ENCODE data around the gene CCDC186.
"Not testable (repeated sequence)": the region's sequence is repeated elsewhere in the genome, so short reads cannot be mapped to it uniquely, and the experiment has no call there.

The CCDC186 gene

DNA sequence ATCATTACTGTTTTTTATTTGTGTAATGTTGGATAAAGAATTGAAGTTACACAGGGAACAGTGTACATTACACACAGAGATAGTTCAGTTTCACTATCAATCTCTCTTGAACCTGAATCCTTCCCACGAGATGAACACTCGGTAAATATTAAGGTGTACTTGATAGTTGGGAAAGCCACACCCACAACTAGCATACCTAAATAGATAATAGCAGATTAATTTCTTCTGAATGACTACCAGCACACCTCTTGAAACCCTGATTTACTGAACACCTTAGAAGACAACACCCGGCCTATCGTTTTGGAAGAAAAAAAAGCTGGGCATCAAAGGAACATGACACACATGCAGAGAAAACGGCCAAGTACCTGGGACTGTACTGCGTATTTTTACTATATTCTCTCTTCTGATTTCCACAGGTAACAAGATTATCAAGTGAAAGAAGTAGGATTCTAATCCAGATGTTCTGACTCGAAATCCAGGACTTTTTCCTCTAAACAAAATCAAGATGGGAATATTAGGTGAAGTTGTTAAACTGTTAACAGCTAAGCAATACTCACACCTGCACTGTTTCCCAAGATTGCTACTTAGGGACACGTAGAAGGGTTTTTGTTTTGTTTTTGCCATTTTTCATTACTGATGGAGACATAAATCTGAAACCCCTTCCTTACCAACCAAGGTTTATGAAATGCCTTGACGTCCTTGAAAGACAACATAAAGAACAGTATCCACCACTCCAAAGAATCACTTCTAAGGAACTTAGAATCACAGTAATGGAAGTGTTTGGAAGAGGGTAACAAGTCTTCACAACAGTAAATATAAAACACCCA lies 1.0 kb downstream of the CCDC186 start:
- no peak for DNase-seq

DNA sequence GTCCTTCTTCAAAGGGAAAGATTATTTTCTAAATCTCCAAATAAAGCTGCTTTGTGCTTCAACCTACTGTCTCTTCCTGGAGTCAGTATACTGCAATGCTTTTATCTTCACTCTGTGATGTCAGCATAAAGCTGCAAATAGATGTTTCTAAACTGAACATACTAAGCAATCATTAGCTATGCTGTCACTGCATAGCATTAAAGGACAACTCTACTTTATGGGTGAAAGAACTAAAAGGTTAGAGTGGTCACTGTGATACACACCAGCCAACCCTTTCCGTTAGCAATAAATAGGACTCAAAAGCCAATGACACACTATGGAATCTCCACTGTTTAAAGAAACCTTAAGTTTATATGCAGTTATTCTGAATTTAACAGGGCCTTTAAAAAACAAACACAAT lies 1.8 kb downstream of the CCDC186 start:
- DNase-seq, result no peak

DNA sequence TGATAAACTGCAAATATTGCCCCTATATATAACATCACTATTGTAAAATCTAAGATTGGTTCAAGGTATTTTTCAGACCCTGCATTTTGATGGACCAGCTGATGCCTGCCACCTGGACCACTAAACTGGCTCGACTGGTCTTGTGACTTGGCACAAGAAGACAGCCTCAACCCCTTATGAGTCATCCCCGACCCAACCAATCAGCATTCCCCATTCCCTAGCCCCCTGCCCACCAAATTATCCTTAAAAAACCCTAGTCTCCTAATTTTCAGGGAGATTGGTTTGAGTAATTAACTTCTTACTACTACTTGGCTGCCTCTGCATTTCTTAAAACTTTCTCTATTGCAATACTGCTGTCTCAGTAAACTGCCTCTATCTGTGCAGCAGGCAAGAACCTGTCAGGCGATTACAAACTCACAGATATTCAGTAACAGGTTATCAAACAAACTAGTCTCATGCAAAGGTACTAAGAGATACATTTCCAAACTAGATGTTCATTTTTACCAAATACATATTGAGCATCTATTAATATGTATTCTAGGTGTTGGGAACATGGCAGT lies 5.5 kb downstream of the CCDC186 start:
- no peak for DNase-seq

DNA sequence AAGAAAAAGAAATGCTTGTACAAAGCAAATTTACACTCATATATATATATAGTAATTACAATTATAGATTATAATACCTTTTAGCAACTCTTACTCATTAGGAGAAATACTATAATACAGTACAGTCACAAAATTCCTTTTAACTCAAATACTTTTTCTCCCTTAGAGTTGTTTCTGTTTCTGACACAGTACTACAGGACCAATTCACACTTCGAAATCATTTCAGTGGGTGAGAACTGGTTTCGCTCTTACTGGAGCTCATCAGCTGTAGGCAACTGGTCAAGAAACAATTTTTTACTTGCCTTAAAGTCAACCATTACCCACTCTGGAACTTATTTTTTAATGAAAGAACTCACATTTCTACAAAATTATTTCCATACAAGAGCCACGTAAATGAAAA lies 6.0 kb downstream of the CCDC186 start:
- DNase-seq, result no peak

DNA sequence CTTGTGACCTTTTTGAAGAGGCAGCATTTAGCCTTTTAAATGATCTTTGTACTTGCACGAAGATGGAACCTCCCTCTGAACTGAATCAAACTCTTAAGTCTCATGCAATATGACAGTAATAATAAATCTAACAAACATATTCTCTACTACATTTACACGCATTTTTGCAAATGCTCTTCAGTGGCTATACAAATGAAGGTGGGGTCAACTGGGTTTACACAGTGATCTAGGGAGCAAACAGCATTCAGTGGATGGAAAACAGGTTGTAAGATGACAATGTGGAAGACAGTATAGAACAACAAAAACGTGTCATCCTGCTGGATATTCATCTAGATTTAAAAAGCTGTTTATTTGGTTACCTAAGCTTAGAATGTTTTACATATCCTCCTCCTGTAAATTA lies 7.5 kb downstream of the CCDC186 start:
- DNase-seq, result no peak

DNA sequence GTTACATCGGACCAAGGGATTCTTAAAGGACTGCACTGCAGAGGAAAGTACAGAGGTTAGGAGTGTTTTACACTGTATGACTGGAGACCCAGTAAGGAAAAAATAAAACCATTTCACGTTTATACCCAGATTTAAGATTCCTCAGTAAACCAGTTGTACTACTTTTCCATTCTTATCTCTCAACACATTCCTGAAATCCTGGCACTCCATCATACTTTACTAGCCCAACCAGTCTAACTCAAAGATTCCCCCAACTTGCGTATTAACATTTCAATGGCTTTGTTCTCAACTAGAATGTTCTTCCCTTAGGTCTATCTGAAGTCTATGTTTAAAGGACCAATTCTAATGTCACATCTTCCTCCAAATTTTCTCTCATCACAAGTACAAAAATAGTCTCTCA lies 8.0 kb downstream of the CCDC186 start:
- no peak for DNase-seq

DNA sequence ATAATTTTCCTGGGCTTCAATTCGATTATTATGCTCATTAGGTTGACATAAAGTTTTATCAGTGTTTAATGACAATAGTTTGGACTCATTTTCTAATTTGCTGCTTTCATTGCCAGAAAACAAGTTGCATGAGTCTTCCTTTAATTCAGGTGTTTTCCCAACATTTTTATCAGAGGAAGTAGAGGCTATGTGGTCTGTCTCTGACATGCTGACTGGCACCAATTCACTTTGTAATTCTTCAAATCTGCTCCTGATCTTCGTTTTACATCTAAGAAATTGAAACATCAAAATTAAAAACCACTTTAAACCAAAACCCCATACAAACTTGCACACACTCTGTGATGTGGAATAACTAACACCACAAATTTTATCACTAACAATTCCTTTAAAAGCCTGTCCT lies 10.9 kb downstream of the CCDC186 start:
- DNase-seq, result no peak

DNA sequence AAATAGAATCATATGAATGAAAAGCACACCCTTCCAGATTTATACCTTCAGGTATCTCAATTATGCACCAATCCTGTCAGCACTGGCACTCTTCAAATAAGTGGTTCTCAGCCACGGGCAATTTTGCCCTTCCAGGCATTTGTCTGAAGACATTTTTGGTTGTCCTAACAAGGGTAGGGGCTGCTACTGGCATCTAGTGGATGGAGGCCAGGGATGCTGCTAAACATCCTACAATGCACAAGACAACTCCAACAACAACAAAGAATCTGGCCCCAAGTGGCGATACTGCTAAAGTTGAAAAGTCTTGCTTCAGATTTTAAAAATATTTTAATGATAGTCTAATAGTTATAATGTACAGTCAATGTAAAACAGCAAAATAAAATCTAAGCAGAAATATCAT lies 16.1 kb downstream of the CCDC186 start:
- DNase-seq, result no peak

DNA sequence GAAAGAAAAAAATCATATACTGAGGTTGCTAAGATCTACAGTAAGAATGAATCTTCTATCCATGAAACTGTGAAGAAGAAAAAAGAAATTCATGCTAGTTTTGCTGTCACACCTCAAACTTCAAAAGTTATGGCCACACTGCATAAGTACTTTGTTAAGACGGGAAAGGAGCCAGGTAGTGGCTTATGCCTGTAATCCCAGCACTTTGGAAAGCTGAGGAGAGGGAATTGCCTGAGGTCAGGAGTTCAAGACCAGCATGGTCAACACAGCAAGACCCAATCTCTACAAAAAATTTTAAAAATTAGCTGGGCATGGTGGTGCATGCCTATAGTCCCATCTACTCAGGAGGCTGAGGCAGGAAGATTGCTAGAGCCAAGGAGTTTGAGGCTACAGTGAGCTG lies 22.1 kb downstream of the CCDC186 start:
- no peak for DNase-seq

DNA sequence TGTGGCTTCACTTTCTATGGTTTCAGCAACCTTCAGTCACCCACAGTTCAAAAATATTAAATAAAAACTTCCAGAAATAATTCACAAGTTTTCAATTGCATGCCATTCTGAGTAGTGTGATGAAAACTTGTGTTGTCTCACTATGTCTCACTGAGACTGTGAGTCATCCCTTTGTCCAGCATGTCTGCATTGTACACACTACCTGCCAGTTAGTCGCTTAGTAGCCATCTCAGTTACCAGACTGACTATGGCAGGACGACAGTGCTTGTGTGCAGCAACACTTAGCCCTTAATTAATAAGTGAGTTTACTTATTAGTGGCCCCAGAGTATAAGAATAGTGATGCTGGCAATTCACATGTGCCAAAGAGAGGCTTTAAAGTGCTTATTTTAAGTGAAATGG lies 22.5 kb downstream of the CCDC186 start:
- DNase-seq, result no peak

DNA sequence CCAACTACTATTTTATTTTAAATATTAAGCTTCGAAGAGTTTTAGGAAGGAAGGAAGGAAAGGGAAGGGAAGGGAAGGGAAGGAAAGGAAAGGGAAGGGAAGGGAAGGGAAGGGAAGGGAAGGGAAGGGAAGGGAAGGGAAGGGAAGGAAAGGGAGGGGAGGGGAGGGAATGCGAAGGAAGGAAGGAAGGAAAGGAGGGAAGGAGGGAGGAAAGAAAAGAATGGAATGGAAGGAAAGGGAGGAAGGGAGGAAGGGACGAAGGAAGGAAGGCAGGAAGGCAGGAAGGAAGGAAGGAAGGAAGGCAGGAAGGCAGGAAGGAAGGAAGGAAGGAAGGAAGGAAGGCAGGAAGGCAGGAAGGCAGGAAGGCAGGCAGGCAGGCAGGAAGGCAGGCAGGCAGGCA lies 24.5 kb downstream of the CCDC186 start:
- DNase-seq, result not testable (repeated sequence)

DNA sequence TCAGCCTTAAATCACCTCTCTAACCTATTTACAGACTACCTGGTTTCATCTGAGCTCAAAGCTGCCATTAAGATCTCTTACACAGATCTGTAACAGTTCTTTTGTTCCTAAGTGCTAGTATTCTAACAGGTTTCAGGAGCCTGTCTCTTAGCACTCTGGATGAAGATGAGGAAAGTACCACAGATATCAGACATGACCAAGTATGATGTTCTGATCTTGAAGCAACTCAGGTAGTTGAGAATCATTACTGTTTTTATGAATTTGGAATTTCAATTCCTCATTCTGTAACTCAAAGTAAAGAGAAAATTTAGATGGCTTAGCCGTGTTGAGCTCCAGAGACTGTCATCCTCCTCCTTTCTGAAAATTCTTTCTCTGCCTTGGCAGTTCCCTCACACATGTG lies 30.8 kb downstream of the CCDC186 start:
- no peak for DNase-seq

DNA sequence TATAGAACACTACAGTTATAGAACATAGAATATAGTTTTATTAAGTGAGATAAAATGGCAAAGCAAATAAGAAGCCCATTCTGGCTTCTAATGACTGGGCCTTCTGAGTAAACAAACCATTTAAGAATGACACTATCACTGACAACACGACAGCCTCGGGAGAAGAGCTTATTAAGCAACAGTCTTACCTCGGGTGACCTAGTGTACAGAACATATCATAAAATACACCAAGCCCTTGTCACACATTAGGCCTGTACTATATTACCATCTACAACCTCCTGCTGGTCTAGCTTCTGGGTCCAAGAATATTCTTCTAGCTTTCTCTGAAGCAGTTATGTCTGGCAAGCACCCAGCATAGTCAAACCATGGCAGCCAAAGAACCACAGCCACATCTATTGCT lies 32.0 kb downstream of the CCDC186 start:
- DNase-seq, result no peak

DNA sequence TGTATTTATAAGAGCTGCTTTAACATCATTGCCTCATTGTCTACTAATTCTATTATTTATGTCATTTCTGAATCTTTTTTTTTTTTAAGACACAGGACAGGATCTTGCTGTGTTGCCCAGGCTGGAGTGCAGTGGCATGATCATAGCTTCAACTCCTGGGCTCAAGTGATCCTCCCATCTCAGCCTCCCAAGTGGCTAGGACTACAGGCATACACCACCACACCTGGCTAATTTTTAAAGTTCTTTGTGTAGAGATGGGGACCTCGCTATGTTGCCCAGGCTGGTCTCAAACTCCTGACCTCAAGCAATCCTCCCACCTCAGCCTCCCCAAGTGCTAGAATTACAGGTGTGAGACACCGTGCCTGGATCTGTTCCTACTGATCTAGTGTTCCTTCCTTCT lies 33.2 kb downstream of the CCDC186 start:
- not testable (repeated sequence) for DNase-seq

DNA sequence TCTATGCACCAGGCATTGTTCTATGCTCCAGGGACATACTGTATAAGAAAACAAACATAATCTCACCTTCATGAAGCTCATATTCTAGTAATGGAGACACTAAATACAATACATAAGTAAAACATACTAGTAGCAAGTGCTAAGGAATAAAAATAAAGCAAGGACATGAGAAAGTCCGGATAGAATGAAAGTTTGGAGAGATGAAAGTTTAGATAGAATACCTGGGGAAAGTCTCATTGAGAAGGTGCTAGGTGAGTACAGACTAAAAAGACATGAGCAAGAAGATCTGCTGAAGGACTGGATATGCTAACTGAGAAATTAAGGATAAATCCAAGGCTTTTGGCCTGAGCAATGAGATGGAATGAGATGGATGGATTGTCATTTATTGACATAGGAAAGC lies 34.0 kb downstream of the CCDC186 start:
- DNase-seq, result no peak

DNA sequence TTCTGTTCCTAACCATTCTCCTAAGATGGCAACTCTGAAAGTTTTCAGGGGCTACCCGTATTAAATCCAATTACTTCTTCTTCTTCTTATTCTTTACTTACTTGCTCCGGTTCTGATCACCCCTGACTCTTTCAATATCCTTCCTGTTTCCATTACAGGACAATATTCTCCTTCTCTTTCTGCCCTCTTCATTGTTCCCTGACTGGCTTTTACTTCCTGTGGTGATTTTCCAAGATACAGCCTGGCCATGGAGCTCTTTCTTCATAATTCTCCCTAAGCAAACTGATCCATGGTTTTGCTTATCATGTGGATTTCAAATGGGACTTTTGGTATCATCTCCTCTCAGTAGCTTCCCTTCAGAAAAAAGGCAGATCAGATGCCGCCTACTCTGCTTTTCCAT lies 35.4 kb downstream of the CCDC186 start:
- no peak for DNase-seq

DNA sequence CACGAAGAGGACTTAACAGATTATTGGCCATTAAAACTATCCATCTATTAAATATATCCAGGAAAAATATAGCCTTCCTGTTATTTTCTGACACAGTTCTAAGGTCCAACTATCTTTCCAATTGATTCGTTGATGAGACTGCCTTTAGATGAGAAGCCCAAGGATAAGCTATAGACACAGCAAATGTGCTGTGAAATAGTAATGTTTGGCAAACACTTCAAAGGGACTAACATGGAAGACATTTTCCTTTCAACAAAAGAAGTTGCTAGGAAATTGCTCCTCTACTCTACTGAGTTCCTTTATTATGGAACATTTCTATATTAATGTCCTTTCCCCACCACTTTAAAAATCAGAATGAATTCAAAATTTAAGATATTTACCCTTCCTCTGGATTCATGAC lies 38.5 kb downstream of the CCDC186 start:
- no peak for DNase-seq

DNA sequence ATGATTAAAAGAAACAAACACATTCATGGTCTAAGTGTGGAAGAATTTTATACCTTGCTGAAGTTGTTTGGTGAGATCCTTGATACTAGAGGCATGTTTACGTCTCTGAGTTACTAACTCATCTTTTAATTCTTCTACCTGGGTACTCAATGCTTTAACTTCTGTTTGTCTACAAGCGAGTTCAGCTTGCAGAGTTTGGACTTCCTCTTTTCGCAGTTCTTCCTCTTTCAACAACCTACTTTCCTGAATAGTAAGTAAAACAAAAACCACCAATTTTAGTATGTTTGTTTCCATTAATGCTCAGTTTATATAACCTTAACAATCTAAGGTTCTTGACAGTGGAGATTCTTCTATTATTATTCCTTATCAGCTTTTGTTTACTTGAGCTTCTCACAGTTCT lies 42.9 kb downstream of the CCDC186 start:
- peak; percentile 93 to 96 for DNase-seq

DNA sequence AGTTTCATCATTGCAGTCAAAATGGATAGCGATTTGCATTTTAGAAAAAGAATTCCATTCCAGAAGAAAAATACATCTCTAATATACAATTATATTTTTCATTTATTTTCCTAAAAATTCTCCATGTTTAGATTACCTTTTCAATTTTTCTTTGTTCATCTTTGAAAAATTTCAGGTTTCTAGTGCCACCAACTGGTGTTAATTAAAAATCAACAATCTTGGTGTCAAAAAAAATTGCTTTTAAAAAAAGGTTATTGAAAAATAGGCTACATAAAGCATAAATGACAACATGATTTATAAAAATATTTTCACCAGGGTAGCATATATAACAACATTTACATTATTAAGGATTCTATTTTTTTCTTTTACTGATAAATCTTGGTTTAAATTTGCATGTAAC lies 53.0 kb downstream of the CCDC186 start:
- no peak for DNase-seq

DNA sequence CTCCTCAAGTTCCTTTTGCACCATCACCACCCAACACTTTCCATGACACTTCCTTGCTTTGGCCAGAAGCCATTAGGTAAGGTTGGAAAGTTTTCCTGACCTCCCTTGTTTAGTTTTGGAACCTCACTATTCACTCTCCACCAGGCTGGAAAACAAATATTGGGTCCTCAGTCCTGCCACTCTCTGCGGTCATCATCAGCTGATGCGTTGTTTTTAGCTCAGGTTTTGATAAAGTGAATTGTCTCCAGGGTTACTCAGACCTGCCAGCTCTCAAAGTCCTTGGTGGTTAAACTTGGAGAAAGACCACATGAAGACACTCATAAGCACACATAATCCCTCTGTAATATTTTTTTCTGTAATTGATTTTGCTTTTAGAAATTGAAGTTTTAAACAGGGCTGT lies 55.5 kb downstream of the CCDC186 start:
- no peak for DNase-seq

DNA sequence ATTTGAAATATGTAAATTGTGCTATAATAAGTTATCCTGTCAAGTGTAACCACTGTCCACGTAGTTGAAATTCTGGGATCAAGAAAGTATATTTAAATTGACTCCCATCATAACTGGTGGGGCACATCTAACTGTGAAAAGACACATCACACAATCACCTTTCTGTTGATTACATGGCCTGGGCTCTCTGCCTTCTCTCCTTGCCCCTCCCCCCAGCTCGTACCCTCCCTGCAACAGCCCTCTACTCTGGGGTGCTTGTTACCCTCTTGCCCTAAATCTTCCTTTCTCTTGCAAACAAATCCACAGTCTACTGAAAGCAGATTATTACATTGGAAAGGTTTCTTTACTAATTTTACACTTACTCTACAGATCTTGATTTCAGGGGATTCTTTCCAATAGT lies 56.3 kb downstream of the CCDC186 start:
- no peak for DNase-seq

DNA sequence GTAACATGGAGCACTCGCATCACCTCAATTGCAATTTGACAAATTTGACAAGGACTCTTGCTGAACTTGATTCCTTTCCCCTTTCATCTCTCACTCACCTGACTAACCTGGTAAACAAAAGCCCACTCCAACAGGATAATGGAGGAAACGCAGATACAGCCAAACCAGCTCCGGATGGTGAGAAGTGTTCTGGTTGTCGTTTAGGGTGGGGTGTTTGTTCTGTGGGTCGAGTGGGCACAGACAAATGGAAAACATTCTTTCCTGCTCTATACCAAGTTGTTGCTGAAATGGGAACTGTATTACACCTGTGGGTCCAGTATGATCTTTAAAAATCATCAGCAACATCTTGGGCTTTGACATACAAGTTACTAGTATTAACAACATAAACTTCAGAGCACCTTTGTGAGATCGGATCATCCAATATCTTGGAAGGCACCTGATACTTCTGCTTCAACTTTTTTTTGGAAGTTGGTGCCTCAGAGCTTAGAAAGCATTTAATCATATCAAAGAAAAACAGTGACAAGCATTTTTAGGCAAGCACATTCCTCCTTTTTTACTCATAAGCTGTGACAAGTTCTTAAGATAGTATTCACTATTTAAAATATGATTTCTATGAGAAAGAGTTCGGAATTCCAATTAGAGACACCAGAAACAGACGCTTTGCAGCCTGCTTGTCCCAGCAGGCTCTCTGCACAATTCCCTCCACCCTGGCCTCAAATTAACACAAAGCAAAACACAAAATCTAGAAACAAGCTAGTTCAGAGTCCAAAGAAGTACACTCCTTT lies 58.1 kb downstream of the CCDC186 start:
- DNase-seq, result no peak

DNA sequence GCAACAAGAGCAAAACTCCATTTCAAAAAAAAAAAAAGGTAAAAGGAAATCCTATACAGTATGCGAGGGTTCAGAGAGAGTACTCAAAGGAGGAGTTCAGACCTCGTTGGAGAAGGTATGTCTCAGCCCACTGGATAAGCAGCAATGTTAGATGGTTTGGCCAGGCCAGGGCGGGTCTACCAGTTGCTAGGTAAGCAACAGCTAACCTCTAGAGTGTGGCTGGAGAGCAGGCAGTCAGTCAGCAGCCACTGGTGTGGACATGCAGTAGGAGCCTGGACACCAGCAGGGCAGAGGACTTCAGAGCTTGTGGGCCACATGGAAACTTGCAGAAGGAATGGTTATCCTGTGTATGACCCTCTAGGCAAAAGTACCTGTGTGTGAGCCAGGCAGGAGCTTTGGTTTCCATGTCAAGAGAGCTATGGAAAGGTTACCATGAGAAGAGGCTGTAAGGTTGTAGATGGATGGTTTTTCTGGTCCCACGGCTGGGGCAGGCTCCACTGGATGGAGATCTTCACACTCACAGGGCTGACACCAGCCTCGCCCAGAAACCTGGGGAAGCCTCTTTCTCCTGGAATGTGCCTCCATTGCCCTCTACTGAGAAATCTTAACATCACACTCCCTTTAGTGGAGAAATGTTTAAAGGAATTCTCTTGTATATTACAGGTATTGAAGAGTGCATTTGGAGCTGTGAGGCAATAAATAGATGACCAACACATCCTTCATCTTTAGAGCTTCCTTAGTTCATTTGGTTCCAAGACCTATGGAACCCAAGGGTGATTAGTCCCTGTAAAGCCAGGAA lies 63.6 kb downstream of the CCDC186 start:
- peak; percentile 25 to 34 for DNase-seq

Data from Kasumi-1 (cell line).